Measurements from ENCODE around the gene BEGAIN.

BEGAIN gene

DNA sequence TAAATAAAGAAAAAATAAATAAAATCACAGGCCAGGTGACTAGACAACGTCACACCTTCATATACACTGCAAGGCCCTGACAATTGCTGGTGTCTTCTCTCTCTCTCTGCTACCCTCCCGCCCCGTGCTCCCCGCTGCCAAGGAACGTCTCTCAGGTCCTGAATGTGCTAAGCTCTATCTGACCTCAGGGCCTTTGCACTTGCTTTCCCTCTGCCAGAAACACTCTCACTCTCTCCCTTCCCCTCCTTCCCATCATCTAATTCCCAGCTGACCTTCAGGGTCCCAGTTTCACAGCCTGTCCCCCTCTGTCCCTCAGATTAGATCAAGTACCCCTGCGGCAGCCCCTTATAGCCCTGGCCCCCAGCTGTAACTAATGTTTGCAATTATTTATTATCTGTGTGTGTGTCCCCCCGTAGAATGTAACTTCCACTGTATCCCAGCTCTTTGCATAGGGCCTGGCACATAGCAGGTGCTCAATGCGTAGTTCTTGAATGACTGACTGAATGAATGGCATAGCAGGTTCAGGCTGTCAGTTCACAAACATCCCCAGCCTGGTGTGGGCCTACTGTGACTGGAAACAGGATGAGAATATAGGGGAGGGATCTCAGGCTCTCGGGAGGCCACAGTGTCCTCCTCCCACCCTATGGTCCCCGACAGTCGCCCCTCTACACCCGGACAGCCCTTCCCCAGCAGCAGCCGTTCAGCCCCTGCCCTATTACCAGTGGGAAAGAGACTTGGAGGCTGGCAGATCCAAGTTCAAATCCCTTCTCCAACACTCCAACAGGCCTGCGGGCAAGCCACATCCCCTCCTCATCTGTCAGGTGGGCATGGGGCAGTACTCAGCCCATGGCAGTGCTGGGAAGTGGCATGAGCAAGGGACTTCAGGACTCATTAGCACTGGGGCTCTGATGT is 6.6 kb downstream of the BEGAIN start:
- no peak for DNase-seq

DNA sequence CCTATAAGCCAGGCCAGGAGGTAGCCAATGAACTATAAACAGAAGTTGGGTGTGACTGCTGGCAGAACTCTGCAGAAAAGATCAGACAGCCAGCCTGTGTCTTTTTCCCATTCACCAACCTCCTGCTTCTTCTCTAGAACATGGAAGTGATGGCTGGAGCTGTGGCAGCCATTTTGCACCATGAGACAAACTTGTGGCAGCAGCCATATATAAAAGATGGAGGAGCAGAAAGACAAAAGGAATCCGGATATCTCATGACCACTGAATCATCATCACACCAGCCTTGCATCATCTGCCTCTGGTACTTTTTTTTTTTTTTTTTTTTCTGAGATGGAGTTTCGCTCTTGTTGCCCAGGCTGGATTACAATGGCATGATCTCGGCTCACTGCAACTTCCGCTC is 8.7 kb downstream of the BEGAIN start:
- DNase-seq = no peak

DNA sequence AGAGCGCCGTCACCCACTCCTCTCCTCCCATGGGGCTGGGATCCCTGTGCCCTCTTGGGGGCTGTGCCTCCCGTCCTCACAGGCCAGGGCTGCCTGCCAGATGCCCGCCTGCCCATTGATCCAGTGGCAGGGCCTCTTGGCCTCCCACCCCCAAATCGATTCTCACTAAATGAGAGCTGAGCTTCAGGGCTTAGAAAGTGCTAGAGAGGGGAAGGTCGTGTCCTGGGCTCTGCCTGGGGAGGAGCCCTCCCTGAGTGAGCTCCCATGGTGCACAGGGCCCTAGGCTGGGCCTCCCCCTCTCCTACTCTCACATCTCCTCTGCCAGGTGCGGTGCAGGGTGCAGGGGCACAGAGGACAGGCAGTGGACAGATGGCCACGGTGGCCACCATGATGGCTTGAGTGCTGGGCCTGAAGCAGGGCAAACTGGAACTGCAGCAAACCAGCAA is 9.2 kb downstream of the BEGAIN start:
- no peak for DNase-seq

DNA sequence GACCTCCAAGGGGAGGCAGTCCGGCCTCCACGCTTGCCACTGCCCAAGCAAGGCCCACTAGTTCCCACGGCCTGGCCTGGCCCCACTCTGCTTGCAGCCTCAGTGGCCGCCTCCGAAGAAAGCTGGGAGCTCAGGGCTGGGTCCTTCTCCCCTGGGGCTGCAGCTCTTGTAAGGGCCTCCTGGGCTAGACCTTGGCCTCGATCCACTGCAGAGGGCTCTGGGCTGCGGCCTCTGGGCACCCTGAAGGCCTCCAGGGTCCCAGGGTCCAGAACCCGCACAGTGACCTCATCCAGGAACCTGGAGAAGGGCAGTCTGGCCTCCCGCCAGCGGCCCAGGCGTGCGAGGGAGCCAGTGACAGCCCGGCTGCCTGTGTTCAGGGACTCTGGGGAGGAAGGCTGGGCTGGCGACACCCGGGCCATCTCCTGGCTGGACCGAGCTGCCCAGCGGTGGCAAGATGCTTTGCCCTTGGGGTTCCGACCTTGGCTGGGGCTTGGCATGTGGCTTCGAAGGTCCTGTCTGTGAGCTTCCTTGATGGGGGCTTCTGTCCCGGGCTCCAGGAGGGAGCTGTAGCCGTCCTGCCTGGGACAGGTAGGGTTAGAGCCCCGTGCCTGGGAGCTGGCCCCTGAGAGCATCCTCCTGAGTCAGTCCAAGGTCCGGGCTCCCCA is 9.8 kb downstream of the BEGAIN start:
- DNase-seq = no peak

DNA sequence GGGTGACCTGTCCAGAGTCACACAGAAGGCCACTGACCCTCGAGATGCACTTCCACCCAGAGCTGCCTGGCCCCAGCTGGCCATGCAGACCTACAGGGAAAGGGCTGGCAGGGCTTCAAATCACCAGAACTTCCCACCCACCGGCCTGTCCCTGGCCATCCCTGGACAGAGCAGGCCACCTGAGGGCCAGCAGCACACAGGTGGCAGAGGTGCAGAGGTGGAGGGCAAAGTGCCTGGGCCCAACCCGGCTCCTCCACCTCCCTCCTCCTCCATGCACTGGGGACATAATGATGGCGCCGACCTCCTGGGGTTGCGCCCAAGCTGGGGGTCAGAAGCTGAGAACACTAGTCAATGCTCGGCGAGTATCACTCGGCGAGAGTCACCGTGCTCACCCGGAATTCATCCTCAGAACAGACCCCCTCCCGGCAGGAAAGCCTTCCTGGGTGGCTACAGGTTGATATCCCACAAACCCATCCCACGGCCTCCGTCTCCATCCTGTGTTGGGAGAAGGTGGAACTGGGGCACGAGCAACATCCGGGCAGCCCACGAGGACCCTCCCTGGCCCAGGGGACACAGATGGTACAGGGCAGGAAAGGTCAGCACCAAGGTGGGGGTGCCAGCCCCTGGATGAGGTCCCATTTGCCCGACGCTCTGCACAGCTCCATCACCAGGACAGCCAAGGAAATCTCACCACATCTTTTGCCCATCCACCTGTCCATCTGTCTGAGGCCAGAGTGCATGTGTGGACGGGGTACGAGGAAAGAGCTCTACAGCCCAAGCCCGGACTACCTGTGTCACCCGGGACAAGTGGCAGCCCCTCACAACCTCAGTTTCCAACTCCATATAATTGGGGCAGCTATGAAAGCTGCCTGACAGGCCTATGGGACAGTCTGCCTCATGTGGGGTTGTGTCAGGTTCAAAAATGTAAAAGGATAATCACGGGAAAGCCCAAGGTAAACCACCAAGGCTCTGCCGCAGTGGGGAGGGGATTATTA is 10.8 kb downstream of the BEGAIN start:
- no peak for DNase-seq

DNA sequence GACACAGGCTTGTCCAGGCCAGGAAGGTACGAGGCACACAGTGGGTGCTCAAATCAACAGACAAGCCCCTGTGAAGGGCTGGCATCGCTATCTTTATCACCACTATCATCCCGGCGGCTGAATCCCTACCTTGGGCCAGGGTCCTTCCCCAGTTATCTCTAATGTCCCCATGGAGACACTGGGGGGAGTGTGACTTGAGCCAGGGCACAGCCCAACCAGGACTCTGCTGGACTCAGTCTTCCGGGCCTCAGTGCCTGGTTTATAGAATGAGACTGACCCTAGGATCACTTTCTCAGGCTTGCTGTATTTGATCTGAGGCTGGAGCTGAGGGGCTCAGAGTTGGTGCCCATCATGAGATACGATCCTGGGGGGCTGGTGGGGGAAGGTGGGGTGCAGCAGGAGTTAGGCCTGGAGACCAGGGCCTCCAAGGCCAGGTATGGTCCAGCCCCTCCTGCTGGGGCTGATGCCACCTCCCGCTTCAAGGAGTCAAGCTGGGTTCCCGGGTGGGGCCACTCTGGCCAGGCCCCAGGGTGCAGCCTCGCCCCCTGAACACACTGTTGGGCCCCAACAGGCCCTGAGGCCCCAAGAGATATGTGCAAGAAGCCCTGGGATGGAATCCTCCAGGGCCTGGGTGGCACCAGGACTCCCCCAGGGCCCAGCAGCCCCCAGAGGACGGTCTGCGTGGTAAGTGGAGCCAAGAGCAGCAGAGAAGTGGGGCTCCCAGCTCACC is 11.8 kb downstream of the BEGAIN start:
- no peak for DNase-seq

DNA sequence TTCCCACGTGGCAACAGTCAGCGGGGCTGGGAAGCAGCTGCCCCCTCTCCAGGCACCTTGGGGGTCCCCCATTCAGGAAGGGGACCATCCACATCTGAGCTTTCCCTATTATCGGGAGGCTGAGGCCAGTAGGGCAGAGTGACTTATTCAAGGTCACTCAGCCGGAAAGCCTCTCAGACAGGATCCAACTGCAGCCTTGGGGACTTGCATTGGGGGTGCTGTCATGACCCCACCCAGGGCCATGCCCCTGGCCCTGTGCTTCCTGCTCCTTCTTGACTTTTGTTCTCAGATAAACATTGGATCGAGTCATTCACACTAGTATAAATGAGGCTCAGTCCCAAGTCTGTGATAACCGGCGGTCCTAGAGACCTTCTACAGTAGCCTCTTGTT is 12.6 kb downstream of the BEGAIN start:
- DNase-seq = no peak

DNA sequence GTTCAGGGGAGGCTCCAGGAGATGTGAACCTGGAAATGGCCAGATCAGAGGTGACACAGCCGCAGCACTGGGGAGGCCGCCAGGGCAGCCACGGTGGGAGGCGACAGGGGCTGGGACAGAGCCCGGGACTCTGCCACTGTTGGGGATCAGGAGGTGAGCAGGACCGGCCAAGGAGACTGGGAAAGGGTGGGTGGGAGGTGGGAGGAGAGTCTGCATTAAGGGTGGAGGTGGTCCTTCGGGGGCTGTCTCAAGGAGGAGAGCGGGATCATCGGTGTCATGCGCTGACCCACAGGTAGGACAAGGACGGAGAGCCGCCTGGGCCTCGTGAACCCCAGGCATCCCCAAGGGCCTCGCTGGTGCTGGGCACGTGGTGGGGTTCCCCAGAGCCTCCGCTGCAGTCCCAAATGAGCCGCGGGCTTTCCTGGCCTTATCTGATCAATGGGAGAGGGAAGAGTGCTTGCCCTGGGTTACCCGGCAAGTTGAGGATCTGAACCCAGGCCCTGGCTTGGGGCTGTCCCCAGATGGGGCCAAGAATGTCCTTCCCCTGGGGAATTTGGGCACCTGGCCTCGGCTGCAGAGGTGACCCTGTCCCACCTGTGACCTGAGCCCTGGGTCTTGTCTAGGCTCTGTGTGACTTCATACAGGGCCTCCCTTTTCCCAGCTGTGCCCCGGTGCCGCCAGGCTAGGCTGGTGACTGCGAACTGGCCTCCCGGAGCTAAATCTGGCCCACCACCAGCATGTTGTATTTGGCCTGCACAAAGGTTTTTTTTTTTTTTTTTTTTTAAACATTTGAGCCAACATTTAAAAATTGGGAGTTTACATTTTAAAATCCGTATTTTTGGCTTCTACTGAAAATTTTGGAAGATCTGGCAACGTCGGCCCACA is 13.2 kb downstream of the BEGAIN start:
- DNase-seq = no peak

DNA sequence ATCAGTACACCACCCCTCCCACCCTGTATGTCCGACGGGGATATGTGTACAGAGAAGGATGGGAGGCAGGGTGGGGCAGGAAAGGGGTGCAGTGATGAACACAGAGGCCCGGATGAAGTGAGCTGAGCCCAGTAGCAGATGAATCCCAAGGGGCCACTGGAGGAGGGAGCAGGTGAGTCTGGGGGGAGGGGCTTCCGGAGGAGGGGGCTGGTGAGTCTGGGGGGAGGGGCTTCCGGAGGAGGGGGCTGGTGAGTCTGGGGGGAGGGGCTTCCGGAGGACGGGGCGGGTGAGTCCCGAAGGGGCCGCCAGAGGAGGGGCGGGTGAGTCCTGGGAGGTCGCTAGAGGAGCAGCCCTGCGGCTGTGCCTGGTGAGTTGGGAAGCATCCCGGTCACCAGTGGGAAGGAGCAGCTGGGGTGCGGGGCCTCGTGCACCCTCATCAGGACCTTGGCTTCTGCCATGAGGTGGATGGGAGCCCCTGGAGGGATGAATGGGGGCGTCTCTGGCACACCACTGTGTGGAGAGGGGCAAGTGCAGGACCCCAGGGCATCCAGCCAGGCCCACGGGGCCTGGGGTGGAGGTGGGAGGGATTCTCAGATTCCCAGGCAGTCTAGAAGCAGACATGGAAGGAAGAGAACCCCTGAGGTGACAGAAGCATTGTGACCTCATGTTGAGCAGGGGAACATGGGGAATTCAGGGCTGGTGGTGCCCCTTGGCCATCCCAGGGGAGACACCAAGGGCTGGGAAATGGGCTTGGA is 14.0 kb downstream of the BEGAIN start:
- DNase-seq = no peak

DNA sequence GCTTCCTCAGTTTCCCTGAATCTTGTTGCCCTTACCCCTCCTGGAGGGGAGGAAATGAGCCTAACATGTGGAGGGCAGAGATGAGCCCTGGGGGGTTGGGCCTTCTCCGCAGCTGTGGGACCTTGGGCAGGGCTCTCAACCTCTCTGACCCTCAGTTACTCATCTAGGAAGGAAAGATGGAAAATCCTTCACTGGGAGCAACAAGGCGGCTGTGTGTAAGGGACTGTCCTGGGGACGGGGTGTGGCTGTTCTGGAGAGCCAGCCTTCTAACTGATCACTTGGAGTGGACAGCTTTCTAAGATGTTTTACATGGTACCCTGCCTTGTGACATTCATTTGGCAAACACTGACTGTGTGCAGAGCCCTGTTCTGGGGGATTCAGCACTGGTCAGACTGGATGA is 14.7 kb downstream of the BEGAIN start:
- DNase-seq = no peak

DNA sequence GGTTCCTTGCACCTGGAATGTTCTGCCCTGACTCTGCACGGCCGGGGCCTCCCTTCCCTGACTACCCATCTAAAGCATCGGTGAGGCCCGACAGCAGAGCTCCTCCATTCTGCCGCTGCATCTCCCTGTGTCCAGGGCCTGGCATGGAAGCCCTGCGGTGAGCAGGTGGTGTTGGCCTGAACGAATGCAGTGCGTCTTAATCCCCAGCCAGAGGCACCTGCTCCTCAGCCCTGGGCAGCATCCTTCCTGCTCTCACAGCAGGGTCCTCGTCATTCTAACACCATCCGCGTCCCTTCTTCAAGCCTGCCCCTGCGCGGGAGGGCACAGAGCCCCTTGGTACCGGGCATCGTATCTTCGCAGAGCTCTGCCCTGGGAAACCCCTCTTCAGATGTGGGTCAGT is 15.4 kb downstream of the BEGAIN start:
- DNase-seq = peak; percentile 73

DNA sequence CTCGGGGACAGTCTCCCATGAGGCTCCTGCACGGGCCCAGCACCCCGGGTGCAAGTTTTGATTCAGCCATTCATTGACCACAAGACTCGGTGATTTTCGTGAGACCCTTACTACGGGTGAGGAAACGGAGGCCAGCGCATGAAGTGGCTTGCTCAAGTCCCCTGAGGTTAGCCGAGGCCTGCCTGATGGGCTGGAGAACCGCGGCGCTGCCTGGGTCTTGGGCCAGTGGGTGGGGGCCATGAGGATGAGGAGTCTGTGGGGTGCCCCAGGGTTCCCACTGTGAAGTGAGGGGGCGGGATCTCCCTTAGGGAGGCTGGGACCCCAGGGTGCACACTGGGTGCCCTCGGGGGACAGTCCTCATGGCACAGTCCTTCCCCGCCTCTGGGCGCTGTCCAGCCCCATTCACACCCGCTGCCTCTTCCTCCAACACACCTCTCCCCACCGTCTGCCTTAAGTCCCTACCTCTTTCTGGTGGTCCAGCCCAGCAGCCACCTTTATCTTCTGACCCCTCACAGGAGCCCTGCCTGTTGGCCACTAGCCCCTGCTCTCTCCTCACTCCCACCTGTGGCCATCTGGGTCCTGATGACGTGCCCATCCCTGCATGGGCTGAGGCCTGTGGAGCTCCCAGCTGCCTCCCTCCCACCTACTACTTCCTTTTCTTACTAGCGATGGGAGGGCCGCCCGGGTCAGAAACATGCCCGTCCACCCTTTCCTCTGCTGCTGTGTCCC is 16.3 kb downstream of the BEGAIN start:
- DNase-seq = no peak

DNA sequence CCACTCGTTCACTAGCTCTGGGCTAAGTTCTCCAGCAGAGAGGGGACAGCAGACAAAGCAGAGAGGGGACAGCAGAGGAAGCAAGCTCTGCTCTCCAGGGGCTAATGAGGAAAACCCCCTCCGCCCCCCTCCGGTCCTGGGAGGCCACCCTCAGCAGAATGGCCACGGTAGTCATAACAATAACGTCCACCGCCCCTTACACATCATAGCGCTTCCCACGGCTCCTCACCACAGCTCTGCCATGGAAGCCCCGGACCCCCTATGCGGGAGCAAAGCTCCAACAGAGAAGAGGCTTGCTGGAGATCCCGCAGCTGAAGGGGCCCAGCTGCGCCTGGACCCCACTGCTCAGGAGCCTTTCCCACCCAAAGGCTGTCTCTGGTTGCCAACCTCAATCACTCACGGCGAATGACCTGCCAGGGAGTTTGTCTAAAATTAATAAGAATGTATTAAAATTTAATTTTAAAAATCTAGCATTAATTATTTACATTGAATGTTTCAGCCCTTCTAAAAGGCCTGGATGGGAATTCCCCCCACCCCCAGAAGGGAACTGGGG is 17.4 kb downstream of the BEGAIN start:
- no peak for DNase-seq

DNA sequence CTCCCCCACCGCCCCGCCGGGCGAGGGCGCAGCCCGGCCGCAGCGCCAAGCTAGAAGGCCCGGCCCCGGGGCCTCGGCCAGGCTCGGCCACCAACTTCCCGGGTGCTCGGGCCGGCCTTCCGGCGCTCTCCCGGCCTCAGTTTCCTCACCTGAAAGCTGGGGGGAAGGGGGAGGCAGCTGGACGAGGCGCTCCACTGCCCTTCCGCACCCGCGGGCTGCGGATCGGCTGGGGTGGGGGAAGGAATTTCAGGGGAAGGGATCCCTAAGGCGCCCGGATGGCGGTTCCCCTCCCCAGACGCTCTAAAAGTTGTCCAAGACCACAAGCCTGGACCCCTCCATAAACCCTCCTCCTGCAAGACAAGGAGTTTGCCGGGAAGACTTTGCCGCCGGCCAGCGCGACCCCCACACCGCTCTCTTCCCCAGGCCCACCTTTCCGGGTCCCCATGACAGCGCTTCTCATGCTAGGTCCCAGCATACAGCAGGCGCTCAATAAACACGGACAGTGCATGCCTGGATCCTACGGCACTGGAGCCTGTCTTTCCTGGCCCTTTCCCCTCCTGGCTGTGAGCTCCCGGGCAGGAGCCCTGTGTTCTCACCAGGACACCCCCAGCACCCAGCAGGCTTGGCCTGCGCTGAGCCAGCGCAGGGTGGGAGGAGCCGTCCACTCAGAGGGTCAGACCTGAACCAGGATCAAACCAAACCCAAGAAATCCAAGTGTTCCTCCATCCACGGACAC is 18.1 kb downstream of the BEGAIN start:
- no peak for DNase-seq

DNA sequence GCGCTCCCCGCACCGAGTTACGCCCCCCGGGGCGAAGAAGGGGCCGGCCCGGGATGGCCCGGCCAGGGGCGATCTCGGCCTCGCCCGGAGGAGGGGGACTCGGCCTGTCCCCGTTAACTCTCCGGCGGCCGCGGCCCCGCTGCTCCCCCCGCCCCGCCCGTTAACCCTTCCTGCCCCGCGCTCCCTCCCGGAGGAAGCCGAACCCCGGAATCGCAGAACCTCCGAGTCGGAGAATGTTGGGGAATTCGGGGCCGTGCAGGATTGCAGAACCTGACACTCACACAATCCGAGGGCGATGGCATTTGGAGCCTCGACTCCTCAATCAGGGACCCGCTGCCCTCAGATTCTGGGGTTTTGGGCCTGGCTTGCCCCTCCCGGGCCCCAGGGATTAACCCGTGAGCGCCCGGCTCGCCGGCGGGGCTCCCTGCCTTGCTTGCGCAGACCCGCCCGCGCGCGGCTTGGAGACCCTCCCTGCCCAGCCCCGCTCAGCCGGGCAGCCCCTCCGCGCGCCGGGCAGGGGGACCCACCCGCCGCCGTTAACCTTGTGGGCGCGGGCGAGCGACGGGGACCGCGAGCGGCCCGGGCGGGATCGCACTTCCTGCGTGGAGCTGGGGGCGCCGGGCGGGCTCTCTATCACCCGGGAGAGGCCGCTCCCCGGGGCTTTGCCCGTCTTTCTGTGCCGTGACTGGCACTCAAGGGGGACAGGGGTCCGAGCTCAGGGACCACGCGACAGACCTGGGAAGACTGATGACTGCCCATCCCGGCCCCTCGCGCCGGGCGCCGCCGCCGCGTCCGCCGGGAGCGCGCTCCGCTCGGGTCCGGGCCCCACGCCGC is 18.8 kb downstream of the BEGAIN start:
- DNase-seq = no peak

DNA sequence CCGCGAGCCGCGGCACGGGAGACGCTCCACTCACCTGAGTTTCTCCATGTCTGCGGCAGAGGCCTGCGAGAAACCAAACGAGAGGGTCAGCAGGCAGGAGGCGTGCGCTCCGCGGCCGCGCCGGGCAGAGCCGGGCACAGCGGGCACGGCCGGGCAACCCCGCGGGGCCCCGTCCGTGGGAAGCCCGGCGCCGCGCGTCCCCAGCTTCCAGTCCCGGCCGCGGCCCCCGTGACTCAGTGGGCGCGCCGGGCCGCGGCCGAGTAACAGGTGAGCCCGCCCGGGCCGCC is 19.4 kb downstream of the BEGAIN start:
- no peak for DNase-seq

DNA sequence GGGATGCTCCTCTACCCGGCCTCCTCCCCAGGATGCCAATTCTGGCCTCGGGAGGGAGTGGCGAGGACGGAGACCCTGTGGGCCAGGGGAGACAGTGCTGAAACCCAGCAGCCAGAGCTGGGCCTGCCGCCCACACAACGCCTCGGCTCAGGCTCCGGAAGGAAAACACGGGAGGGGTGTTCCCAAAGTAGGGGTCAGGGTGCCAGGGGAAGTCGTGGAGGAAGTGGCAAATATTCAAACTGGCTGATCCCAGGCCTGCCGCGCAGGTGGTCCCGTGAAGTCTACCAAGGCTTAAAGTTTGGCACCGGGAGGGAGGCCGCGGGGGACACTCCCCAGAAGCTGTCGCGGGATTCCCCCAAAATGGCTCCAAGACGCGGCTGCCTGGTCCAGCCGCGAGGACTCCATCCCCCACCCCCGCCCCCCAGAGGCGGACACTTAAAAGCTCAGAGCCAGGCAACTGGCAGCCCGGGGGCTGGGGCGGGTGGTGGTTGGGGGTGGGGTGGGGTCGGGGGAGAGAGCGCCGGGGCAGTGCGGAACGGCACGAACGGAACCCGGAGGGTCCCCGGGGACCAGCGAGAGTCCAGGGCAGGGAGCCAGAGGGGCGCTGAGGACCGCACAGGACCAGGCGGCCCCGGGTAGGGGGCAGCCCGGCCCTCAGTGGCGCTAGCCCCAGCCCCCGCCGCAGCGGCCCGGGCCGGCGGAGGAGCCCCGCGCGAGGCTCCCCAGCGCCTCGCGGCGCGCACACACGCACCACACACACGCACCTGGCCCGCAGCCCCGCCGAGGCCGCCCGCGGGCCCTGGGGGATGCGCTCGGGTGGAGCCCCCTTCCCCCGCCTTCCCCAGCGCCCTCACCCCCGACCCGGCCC is 20.0 kb downstream of the BEGAIN start:
- DNase-seq = no peak

All from NCI-H524 treated with DMSO at 0.1 percent for 48 hours (cell line).